Right renal cortex interstitium (tissue), 3 donors: ENCODE results near the gene OPN5. TPM values are rescaled to one million over a fixed set of nuclear protein-coding genes. Genes with fewer than 3 reads are reported as not detected.

ENCODE experiments used
- DNase-seq, 3 donors: peaks; one replicate each; pipeline ENCODE4 v3.0.0-alpha.2; 2013; ENCODE audit warnings: low read depth in 3 of 3, low spot score in 2 of 3
- polyA plus RNA-seq, 3 donors: library from polyadenylated mRNA; unstranded; fragments of 120-200 nt; gene quantifications; one replicate each; pipeline ENCODE4 v1.2.1, GENCODE V29; 2013; ENCODE audit not compliant: insufficient read length in 3 of 3

Gene OPN5
- polyA plus RNA-seq, 3 donors, result 0.48 to 0.58 (median 0.50) TPM

GRCh38 chr6:47787620-47788497 lies 6.0 kb downstream of the OPN5 start:
- peak in 2 of 3 donors; percentile 23 to 33 for DNase-seq

DNA sequence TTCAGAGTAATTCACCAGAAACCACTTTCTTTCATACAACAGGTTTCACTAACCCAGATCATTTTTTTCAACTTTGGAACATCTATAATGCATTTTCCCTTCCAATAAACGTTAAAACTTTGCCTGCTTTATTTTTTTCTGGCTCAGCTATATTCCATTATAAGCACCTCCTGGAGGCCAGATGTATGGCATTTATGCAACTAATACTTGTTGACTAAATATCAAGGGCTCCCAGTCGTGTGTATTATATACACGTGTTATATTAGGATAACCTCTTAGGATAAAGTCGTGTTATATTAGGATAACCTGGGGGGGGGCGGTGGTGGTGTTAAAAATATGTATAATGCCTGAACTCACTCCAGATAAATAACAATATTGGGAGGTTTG lies 6.7 kb downstream of the OPN5 start:
- DNase-seq, result no peak

GRCh38 chr6:47789553-47789952 lies 7.7 kb downstream of the OPN5 start:
- no peak for DNase-seq

DNA sequence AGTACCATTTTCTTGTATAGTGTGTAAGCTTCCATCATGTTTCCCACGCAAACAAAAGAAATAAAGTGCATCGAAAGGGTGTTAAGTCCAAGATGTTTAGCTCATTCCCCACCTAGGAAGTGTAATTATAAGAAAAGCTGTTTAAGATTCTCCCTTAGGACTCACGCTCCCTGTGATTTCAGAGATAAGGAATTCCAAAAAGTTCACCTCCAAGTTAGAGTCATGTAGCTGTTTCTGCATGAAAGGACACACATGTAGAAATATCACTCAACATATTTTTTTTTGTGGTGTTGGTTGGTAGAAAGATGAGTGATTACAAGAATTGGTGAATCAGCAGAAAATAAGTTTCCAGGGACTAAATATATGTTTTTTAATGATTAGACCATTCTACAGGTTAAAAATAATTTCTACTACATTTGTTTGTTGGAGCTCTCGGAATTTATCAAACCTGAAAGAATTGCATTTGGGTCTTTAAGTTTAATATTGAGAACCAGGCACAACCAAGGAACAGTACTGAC lies 10.4 kb downstream of the OPN5 start:
- no peak for DNase-seq

GRCh38 chr6:47794577-47795135 lies 12.8 kb downstream of the OPN5 start:
- DNase-seq, result no peak

- DNase-seq, result no peak
These were observed 20.2 kb downstream of the OPN5 start for GRCh38 chr6:47801984-47802383.

GRCh38 chr6:47804821-47805220 lies 23.0 kb downstream of the OPN5 start:
- no peak for DNase-seq

DNA sequence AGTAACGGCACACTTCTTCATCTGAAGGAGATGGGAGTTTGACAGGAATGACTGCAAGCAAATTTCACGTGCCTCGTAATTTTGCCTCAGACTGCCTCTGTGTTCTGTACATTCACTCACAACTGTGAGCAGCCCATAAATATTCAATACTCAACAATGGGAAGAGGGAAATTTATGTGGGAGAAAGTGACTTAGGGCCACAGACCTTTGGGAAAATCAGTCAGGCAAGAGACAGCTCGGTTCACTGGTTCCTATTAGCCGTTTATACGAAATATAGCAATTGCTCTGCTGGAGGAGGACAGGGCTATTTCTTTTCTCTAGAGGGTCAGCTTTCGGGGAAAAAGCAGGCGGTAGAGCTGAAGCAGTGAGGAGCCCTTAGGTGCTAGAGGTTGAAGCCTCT lies 28.0 kb downstream of the OPN5 start:
- peak in 1 of 3 donors; percentile 21 for DNase-seq

DNA sequence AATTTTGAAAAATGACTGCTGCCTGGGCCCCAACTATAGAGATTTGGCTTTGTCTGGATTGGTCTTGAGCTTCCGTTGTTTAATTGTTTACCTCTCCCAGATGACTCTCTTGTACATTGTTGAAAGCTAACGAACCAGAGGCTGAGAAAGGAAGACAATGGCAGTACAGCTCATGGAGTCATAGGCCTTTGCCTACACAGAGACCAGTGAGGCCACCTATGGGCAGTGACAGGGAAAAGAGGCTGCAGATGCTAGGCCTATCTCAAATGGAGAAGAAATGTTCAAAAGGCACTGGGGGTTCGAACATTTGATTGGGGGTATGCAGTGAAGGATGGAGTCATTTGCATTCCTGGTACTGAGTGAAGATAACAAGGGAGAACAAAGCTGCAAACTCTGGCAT lies 29.1 kb downstream of the OPN5 start:
- DNase-seq, result no peak

DNA sequence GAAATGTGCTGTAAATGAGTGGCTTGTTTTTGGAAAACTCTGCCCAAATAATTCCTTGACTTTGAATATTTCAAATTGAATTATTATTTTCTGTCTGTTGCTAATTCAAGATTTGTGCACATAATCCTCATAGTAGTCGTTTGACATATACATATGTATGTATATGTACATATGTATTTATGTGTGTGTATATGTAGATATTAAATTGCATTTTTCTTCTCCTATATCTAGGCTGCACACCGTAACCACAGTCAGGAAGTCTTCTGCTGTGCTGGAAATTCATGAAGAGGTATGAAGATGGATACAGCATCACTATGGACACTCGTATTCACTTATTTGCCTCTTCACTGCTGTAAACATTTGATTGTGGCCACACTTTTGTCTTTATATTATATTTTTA lies 29.6 kb downstream of the OPN5 start:
- no peak for DNase-seq

GRCh38 chr6:47817749-47818148 lies 35.9 kb downstream of the OPN5 start:
- DNase-seq, result no peak

DNA sequence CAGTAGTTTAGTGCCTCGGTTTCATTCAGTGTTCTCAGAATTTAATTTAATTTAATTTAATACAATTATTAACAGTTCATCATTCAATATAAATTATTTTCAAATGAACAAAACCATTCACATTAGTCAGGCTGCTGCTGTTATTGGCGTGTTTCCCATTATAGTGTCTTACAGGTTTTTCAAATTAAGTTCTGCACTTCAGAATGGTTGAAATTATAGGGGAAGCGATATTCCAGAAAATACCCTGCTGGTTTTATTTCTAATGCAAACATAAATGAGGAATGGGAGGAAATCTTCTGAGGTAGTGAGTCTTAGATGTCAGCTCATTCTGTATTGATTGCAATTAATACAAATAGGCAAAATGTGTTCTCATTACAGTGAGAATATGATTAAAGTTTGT lies 37.6 kb downstream of the OPN5 start:
- DNase-seq, result no peak

GRCh38 chr6:47822856-47823554 lies 41.2 kb downstream of the OPN5 start:
- no peak for DNase-seq

DNA sequence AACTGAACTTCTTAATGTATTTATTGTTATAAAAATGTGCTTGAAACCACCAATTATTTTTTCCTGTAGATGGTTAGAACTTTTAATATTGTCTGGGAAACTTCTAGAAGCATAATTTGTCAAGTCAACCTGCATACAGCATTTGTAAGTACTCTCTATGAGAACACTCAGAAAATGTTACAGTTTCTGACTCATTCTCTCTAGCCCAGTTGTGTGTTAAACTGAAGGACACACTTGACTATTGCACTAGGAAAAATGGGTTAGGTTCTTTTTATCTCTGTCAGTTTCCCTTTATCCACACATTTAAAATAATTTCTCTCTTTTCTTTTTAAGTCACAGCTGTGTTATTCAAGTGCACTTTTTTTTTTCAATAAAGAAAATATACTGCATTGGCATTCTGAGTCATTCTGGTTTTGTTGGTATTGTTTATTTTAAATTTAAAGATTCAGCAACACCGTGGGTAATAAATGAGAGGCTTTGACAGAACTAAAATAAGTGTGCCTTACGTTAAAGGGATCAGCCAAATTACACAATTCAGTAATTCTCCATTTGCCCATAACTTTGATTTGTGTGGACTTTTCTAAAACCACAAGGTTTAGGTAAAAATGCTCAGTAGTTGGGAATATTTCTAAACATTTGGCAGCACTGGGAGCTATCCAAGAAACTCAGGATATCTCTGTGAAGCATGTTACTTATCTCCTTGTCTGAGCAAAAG lies 50.7 kb downstream of the OPN5 start:
- DNase-seq, result no peak

- DNase-seq, result no peak
These were observed 52.4 kb downstream of the OPN5 start for GRCh38 chr6:47834196-47834595.

- no peak for DNase-seq
These were observed 54.2 kb downstream of the OPN5 start for GRCh38 chr6:47836046-47836445.

DNA sequence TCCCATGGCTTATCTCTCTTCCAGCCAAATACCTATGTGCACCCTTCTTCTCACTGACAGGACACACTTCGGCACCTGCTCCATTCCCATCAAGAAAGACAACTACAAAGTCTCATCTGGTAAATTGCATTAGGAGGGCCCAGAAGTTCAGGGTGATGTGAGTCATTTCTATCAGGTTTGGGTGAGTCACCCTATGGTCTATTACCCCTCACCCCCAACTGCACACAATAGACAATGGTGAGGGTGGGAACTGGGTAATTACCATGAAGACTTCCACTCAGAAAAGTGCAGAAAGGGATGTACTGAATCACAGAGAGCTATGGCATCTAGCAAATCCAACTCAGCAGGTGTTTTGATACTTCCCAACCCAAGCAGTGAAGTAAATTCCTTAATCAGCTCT lies 54.8 kb downstream of the OPN5 start:
- no peak for DNase-seq

DNA sequence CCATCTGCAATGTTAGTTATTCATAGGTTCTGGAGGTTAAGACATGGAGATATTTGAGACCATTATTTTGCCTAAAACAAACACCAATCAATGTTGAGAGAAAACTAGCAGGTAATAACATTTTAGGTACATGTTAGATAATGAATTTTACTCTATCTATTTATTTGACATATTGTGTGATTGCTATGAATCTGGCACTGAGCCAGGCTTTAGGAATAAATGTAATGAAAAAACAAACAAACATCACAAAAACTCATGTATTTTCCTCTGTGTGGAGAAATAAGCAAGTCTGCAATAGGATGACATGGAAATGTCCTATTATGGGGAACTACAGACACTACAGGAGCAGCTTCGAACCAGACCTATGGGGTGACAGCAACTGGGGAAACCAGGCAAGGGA lies 57.8 kb downstream of the OPN5 start:
- no peak for DNase-seq

- no peak for DNase-seq
These were observed 63.0 kb downstream of the OPN5 start for GRCh38 chr6:47844881-47845280.

DNA sequence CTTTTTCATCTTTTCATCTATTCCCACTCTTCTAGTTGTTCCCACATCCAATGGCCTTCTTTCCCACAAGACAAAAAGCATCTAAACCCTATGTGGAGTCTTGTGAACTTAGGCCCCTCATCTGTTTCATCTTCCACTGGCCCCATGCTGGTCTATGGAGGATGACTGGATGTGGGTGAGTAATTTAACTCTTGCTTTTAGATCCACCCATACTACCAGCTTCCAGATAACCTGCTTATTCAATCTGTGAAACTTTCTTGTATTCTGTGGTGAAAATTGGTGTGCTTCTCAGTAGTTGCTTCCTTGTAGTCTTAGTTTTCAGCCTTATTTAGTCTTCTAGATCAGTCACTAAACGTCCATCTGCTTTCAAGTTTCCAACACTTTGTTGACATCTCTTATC lies 64.9 kb downstream of the OPN5 start:
- DNase-seq, result no peak

DNA sequence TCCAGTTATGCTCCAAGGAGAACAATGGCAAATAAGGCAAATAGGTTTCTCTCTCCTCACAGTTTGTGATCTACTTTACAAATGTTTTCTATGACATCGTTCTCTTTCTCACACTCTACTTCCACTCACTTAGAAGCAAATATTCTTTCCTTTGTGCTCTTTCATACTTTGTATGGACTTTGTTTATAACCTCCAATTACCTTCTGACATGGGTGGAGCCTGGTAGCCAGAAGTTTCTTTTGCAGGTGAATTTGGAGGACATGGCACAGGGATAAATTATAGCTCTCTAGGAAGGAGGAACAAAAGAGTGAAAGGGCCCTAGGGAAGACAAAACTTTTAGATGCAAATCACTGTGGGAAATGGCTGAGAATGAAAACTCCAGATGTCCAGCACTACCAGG lies 69.3 kb downstream of the OPN5 start:
- no peak for DNase-seq
